HG02981 (cell line): ENCODE data around the gene ZNF835.

ENCODE experiments used
- ATAC-seq: cut with Tn5 transposase; IDR thresholded peaks from one replicate; pipeline ENCODE4 v1.9.1; 2021; ENCODE audit warnings: mild to moderate bottlenecking, moderate library complexity; ENCODE audit not compliant: unreplicated experiment

The ZNF835 gene

DNA sequence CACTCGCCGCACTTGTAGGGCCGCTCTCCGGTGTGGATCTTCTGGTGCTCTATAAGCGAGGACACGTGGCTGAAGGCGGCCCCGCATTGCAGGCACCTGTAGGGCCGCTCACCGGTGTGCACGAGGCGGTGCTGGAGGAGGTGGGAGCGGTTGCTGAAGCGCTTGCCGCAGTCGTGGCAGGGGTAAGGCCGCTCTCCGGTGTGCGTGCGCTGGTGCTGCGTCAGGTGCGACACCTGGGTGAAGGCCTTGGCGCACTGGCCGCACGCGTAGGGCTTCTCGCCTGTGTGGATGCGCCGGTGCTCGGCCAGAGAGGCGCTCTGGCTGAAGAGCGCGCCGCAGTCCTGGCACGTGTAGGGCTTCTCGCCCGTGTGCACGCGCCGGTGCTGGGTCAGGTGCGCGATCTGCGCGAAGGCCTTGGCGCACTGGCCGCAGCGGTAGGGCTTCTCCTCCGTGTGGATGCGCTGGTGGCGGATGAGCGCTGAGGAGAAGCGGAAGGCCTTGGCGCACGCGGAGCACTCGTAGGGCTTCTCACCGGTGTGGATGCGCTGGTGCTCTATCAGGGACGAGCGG lies 7.5 kb downstream of the ZNF835 start:
- no peak for ATAC-seq

DNA sequence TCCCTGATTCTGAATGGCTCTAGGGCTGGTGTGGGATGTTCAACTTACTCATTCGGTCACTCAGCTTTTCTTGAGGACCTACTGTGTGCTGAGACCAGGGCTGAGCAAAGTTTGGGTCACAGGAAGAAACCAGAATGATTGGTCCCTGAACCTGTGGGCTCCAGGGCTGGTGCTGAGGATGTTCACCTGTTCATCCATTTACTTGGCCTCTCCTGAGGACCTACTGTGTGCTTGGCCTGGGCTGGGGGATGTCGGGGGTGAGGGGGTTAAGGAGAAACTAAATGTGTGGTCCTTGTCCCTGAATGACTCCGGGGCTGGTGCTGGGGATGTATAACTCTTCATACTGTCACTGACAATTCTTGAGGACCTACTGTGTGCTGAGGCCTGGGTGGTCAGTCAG lies 10.3 kb downstream of the ZNF835 start:
- ATAC-seq: no peak

DNA sequence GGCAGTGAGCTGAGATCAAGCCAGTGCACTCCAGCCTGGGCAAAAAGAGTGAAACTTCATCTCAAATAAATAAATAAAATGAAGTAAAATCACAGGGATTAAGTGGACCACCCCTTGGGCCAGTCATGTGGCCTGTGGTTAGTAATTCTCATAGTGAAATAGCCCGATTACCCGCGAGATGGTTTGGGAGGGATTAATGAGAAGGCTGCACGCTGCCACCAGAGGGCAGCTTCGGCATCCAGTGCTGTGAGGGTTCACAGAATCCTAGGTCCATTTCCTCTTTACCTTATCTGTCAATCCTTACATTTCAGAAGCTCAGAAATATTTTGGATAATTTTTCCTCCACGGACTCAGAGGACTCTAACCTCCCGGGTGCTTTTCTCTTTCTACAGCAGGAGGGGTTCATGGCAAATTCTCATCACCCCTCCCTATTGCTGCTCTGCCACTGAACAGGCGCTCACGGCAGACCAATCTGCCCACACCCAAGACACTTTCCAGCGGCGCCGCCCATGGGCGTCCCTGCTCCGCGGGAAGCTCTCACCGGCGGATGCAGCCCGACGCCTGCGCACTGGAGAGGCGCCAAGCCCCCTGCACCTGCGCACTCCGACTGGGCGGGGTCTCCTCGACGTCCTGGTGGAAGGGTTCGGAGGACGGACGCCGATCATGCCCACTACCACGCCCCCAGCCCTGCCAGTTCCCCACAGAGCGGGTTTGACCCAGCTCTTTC lies 11.0 kb downstream of the ZNF835 start:
- no peak for ATAC-seq

DNA sequence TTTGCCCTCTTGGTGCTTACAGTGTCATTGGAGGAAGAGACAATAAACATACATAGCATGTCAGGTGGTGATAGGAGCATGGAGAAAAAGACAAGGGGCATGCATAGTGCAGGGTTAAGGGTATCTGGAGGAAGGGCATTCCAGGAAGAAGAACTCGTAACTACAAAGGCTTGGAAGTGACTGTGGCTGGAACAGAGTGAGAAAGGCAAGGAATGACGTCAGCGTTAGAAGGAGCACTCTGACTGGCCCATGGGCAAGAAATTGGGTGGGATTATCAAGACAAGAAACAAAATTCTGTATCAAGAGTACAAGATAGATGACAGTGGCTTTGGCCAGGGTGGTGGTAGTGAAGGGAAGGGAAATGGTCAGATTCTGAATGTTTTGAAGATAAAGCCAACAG lies 17.4 kb downstream of the ZNF835 start:
- ATAC-seq: no peak

DNA sequence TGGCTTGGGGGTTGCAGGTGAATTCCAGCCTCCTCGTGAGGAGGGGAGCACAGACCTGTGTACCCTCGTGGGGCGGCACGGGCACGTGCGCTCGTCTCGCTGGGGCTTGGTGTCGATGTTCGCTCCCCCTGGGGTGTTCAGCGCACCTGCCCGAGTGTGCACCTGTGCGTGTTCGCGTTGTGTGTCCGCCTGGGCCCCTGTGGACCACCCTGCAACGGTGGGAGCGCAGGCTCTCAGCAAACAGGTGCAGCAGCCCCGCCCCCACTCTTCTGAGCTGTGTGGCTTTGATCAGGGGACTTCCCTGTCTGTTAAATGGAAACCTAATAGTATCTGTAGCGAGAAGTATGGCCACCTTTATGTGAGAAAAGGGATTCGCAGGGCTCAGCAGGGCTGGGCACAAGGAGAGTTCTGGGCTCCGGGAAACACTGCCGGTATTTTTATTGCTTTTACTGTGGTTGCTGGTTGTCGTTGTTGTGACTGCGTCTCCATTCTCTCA lies 28.0 kb downstream of the ZNF835 start:
- ATAC-seq: no peak

DNA sequence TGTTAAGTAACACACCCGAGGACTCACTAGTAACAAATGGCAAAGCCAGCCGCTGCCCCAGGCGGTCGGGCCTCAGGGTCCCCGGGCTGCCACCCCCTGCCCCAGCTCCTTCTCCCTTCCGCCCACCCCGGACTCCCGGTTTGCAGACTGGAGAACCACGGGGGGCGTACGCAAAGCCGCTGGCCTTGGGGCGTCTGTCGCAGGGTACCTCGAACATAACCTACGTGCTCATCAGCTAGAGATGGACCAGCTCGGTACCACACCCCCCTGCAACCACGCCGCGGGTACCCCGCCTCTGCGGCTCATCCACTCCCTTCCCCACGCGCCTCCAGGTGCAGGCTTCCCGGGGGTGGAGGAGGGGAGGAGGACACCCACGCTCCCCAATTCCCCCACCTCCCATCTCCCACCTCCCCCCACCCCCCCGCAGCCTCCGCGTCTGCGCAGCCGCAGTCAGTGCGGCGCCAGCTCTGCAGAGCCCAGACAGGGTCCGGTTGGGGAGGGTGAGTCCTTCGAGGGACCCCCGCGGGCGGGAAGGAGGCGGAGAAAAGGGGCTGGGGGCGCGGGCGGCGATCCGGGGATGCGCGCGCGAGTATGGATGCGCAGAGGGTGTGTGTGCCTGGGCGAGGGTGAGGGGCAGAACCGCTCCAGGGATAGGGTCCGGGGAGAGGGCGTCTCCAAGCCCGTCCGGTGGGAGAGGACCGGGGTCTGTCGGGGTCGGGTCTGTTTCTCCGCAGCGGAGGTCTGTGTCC lies 28.7 kb downstream of the ZNF835 start, which contains the start of gene SMIM17:
Gene SMIM17 (plus strand): TSS at position 449 of the 749 bp plus-strand sequence. CDS start 2,509 bp downstream, outside the sequence.
- no peak for ATAC-seq

DNA sequence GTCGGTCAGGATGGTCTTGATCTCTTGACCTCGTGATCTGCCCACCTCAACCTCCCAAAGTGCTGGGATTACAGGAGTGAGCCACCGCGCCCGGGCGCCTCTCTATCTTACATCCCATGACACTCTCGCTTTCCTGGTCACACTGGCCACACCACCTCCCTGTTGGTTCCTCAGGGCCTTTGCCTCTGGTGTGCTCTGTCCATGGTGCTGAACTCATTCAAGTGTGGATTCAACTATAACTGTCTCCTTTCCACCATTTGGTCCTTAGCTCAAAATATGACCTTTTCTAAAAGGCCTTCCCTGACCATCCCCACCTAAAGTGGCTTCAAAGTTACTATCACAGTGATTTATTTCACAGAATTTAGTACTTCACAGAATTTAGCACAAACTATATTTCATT lies 32.3 kb downstream of the ZNF835 start:
- no peak for ATAC-seq

DNA sequence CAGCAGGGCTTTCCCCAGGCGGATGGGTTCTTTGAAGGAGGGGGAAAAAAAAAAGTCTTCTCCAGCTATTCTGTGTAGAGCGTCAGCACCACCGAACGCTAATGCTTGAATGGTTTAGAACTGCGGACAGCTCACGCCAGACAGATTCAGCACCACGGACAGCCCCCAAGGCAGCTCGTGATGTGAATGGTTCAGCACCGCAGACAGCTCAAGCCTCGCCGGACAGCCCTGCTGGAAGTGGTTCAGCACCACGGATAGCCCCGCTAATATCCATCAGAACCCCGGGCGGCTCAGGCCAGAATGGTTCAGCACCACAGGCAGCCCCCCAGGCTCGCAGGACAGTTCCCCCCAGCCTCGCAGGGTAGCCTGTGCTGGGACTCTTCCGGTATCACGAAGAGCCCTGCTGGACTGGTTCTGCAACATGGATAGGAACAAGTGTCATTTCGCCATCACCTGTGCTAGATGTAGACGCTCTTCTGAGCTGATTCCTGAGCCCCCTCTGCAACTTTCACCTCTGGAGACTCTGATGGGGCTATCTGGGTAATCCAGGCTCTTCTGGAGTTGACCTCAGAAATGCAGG lies 33.5 kb downstream of the ZNF835 start:
- no peak for ATAC-seq

DNA sequence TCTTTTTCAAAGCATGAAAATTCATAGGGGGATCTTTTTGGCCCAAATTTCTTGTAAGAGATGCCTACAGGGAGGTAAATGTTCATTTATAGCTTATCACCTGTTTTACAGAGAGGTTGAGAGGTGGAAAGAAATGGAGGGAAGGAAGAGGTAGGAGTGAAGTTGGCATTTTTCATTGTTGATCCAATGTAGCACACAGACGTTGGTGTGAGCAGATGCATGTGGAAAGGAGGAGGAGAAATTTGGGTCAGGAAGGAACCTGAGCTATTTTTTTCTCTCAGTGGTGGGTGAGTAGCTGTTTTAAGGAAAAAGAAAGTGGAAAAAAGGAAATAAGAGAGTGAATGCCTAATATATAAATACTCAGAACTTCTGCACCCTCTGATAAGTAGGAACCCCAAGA lies 38.5 kb downstream of the ZNF835 start:
- no peak for ATAC-seq

DNA sequence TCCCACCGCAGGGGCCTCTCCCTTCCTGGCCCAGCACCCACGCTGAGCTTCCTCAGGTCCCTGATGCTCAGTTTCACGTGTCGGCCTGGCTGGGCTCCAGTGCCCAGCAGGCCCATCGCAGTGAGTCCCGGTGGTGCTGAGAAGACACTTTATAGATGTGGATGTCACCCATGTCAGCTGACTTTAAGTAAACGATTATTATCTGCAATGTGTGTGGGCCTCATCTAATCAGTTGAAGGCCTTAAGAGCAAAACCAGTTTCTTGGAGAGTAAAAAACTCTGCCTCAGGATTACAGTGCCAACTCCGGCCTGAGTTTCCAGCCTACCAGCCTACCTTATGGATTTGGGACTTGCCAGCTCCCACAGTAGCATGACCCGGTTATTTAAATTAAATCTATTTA lies 45.8 kb downstream of the ZNF835 start:
- ATAC-seq: no peak

DNA sequence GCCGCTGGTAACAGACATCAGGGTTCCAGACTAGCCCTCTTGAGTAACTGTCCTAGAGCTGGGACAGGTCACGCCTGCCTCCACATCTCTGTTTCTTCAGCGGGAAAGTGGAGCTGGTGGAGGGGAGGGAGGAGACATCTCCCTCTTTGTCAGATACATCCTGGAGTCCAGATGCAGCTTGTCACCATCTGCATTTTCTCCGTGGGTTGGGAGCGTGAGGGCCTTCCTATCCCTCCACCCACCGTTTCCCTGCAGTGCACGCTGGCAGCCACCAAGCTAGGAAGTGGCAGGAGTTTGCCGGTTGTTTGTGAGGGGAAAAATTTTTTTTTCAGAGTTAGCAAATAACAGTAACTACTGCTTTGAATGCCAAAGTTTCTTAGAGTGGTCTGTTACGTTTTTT lies 48.6 kb downstream of the ZNF835 start:
- ATAC-seq: no peak

DNA sequence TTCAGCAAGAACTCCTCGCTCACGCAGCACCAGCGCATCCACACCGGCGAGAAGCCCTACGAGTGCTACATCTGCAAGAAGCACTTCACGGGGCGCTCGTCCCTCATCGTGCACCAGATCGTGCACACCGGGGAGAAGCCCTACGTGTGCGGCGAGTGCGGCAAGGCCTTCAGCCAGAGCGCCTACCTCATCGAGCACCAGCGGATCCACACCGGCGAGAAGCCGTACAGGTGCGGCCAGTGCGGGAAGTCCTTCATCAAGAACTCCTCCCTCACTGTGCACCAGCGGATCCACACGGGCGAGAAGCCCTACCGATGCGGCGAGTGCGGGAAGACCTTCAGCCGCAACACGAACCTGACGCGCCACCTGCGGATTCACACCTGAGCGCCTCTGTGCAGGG lies 49.2 kb downstream of the ZNF835 start:
- ATAC-seq: no peak

DNA sequence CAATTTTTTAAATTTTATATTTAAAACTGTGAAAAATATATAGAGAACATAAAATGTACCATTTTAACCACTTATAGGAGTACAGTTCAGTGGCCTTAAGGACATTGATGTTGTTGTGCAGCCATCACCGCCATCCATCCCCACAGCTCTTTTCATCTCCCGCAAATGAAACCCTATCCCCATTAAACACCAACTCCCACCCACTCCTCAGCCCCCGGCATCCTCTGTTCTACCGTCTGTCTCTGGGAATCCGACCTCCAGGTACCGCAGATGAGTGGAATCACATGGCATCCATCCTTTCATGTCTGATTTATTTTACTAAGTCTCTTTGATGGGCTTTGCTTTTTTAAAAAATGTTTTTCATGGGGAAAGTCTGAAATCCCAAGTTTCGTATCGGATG lies 52.4 kb downstream of the ZNF835 start:
- ATAC-seq: no peak

DNA sequence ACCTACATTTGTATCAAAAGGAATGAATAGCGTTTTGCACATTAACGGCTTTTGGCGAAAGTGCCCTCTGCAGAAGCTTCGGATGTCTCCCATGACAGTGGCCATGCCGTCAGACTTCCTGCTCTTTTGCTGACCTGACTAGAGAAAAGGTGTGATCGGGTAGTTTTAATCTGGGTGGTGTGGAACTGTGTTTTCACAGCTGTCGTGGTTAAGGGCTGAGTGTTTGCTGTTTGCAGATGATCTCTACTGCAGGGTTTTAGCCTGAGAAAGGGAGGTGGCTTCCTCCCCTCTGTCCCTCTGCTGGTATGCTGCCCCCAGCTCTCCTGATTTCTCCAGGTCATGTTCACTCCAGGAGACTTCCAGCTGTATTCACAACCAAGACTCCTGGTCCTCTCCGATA lies 54.0 kb downstream of the ZNF835 start:
- no peak for ATAC-seq

DNA sequence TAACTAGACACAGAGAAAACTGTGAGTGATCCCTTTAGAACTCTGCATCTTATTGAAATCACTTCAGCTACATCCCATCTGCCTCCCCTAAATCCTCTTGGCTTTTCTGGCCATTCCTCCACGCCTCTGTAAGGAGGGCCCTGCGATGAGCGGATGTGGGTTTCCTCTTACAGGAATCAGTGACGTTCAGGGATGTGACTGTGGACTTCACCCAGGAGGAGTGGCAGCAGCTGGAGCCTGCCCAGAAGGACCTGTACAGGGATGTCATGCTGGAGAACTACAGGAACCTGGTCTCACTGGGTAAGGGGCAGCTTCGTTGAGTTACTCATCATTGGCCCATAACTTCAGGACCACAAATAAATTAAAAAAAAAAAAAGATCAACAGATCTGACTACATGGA lies 57.9 kb downstream of the ZNF835 start:
- ATAC-seq: no peak

DNA sequence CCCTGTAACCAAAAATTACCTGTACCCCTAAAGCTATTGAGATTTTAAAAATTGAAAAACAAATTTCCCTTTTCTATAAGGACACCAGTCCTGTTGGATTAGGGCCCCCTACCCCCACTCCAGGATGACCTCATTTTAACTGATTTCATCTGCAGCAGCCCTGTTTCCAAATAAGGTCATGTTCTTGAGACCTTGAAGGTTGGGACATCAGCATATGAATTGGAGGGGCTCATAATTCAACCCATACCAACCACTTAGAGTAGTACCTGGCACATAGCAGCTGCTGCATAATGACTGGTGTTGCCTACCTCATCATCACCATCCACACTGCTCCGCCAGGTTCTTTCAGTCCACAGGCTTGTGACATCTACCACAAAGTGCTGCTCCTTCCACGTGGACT lies 58.8 kb downstream of the ZNF835 start:
- ATAC-seq: no peak
